Medulla oblongata (tissue), 1 donor: ENCODE data around the gene CCBE1.

Source experiments
- DNase-seq: peaks from one replicate; pipeline ENCODE4 v3.0.0-alpha.2; 2015; ENCODE audit errors: extremely low spot score

The CCBE1 gene

DNA sequence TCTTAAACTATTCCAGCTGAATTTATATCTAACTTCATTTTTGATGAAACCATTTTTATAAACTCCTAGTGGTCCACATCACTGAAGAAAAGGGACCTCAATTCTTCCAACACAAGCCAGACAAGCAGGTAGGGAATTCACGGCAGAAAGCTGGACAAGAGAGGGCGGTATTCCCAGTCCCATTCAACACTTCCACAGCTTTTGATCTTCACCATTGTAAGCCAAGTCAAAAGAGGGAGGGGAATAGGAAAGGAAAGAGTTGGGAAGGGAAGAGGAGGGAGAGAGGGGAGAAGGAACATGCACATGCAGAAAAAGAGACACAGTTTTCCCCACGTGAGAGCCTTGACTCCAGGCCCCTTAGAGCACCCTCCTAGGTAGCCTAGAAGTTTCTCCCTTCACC is 77.4 kb downstream of the CCBE1 start:
- no peak for DNase-seq

DNA sequence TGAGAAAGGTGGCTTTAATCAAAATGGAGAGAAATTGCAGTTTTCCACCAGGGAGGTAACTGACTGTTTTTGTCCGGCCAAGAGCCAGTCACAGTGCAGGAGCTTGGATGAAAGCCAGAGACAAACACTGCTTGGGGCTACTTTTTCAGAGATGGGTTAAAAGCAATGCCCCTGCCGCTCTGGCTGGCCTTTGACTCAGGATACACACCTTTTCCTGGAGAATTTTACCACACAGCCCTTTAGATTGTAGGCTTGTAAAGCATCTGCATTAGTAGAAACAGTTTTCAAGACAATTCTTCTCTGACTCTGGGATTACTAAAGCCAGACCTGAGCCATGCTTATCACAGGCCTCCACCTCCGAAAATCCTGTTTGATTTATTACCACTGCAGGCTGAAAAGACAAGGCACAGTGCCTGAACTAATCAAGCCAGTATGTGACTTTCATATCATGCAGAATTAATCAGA is 79.7 kb downstream of the CCBE1 start:
- no peak for DNase-seq

DNA sequence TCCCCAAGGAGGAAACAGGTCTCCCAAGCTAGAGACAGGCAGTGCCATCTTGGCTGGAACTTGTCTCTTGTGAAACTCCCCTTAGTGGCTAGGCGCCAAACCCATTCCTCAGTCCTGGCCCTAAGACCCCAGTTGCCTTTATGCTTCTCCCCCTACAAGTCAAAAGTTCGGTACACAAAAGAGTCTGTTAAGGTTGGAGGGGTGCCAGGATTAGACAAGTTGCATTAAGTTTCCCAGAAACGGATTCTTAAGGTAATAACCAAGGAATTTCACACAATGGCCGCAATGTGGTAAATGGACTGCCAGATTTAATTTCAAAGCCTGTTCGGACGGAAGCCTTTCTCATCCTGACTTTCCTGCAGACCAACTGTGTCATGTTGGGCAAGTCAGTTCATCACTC is 80.7 kb downstream of the CCBE1 start:
- no peak for DNase-seq

DNA sequence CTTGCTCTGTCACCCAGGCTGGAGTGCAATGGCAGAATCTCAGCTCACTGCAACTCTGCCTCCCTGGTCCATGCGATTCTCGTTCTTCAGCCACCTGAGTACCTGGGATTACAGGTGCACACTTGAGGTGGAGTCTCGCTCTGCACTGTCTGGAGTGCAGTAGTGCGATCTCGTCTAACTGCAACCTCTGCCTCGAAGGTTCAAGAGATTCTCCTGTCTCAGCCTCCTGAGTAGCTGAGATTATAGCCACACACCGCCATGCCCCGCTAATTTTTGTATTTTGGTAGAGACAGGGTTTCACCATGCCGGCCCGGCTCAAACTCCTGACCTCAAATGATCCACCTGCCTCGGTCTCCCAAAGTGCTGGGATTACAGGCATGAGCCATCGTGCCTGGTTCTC is 83.3 kb downstream of the CCBE1 start:
- no peak for DNase-seq

DNA sequence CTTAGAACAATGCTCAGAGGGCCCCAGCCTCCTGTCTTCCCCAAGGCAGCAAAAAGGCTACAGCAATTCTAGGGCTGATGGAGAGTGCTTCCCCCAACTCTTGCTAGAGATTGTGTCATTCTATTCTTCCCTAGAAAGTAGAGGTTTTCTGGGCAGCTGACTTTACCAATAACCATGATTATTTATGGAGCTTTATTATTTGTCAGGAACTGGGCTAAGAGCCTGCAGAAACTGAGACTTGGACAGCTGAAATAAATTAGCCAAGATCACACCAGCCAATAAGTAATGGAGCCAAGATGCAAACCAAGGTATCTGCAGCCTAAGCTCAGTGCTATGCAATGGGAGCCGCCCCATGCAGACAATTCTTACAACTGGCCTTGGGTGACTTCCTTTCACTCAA is 84.8 kb downstream of the CCBE1 start:
- no peak for DNase-seq

DNA sequence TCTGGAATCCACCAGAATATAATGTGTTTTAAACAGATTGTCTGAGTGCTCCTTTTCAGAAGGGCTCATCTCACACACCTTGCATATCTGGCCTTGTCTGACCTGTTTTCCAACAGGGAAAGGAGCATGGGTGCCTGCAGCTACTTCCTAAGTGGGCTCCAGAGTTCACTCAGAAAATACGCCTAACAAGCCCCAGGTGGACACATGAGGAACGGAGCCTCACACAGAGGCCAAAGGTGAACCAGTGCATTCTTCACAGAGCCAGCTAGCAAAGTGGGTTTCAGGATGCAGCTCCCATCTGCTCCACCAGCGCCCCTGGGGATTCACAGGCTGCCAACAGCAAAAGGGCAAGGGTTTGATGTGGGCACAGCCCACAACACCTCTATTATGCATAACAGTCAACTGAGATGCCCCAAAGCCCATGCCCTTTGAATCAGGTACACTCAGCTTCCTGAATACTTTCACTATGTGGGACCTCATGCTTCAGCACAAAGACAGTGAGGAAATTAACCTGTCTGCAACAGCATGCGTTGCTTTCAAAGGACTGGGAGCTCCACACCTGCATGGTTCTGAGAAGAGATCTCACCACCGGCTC is 86.6 kb downstream of the CCBE1 start:
- no peak for DNase-seq

DNA sequence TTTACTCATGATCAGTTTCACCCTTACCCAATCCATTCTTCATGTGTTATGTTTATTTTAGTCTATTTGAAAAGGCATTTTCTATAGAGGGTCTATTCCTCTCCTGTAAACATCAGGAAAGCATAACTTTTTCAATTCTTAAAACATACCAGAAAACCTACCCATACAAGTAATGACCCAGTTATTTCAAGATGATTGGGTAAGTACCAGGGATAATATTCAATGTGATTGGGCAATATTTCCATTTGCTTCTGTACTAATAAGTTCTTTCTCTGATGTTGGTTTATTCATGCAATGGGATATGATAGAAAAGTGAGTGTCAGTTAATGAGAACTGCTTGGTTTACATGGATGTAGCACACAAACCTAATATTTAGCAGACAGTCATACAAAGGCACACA is 87.6 kb downstream of the CCBE1 start:
- DNase-seq = no peak

DNA sequence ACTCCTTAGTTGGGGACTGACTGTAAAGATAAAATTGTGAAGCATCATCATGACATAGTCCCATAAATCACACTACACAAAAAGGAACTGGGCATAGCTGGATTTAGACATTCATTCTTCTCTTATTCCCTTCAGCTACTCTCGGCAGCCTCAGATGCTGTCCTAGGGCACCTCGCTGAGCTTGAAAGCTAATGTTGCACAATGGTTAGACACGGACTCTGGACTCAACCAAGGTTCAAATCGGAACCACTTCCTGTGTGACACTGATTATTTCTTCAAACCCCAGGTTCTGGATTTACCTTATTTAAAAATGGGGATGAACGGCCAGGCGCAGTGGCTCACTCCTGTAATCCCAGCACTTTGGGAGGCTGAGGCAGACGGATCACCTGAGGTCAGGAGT is 89.8 kb downstream of the CCBE1 start:
- no peak for DNase-seq

- no peak for DNase-seq
Observed at GRCh38 chr18:59607078-59607379, 90.2 kb downstream of the CCBE1 start.

- DNase-seq = no peak
Observed at GRCh38 chr18:59606193-59607077, 90.8 kb downstream of the CCBE1 start.

DNA sequence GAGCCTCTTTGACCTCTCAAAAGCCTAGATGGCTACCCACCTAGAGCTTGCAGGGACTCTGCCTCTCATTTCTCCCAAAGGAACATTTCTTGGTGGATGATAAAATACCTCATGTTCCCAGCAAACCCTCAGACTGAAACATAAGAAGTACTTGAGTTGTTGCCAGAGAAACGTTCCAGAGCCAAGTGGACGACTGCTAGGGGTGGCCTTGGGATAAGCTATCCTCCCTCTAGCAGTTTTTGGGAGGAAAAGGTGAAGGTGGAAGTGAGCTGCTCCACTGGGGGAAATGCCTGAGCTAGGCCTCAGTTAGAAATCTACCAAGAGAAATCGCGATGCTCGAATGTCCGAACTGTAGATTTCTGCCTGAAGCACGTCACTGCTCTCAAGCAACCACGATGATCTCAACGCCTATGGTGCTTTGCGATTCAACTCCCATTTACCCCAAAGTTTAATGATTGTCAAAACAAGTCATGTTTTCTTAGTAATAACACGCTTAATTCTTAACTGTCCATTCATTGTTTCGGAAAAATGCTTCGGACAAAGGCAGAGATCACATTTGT is 91.5 kb downstream of the CCBE1 start:
- DNase-seq = no peak

GRCh38 chr18:59604877-59605276 is 92.3 kb downstream of the CCBE1 start:
- no peak for DNase-seq

DNA sequence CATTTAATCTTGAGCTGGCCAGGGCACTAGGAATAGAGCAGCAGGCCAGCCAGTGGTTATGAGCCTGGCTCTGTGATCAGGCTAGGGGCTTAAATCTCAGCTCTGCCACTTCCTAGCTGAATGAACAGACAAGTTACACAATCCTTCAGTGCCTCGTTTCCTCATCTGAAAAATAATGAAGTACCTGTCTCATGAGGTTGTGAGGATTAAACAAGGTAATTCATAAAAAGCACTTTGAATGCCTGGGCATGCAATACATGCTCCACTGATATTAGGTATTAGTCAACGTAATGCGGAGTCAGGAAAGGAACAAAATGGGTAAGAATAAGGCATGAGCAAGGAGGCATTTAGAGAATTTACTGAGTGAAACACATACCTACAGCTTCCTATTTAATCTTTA is 100.2 kb downstream of the CCBE1 start:
- no peak for DNase-seq

- no peak for DNase-seq
Observed at GRCh38 chr18:59593291-59593717, 103.9 kb downstream of the CCBE1 start.

GRCh38 chr18:59592624-59593023 is 104.6 kb downstream of the CCBE1 start:
- no peak for DNase-seq

GRCh38 chr18:59582395-59582794 is 114.8 kb downstream of the CCBE1 start:
- no peak for DNase-seq

- no peak for DNase-seq
Observed at GRCh38 chr18:59579509-59579908, 117.7 kb downstream of the CCBE1 start.

GRCh38 chr18:59577386-59577655 is 119.9 kb downstream of the CCBE1 start:
- no peak for DNase-seq

GRCh38 chr18:59576541-59577385 is 120.5 kb downstream of the CCBE1 start:
- DNase-seq = no peak

DNA sequence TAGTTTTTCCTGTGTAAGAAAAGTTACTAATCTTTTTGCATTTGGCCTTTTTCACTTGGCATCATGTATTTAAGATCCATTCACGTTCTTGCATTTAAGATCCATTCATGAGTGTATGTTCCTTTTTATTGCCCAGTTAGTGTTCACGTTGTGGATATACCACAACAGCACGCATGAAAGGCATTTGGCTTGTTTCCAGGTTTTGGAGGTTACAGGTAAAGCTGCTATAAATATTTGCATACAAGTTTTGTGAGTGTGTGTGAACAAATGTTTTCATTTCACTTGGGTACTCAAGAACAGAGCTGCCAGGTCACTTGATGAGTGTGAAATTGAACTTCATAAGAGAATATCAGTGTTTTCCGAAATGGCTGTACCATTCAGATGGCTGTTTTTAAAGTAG is 121.2 kb downstream of the CCBE1 start:
- DNase-seq = no peak

- no peak for DNase-seq
Observed at GRCh38 chr18:59573962-59574361, 123.3 kb downstream of the CCBE1 start.

DNA sequence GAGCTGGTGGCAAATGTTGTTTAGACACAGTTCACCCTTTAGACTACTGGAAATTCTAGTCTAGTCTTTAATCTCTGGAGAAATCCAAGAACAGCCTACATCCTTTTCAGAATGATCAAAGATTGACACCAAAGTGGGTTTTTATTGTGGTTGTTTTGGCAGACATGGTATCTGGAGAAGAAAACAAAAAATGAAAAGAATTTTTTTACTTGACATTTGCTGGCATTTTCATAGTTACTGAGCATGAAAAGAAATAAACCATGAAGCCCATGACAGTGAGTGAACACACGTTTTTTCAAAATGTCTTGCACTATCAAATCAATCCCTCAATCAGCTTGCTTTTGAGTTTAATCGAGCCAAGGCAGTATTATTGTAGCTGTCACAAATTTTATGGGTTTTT is 125.3 kb downstream of the CCBE1 start:
- DNase-seq = no peak

- DNase-seq = no peak
Observed at GRCh38 chr18:59570796-59571195, 126.4 kb downstream of the CCBE1 start.
